ENCODE results near the gene ATP5PD. TPM values are rescaled to one million over a fixed set of nuclear protein-coding genes. Genes with fewer than 3 reads are reported as not detected.
A peak's percentile ranks its signal among the peaks of the same experiment; 100 is the strongest.

ATP5PD gene
- total RNA-seq, 1 experiment from 2014 or later: 383 TPM

- TF ChIP-seq FOXP1 (CRISPR knock-in tag; IDR thresholded peaks at IDR 0.05; ENCODE audit: borderline replicate concordance) (0 out of 2 replicates have a peak, but pooled peaks have one; percentile 13), TEAD4 (CRISPR knock-in tag; IDR thresholded peaks at IDR 0.05) (no peak), KAT7 (CRISPR knock-in tag; IDR thresholded peaks at IDR 0.05; ENCODE audit: borderline replicate concordance) (no peak), FOXP4 (CRISPR knock-in tag; IDR thresholded peaks at IDR 0.05) (no peak; the same call in 1 of the 2 replicates), ZNF671 (CRISPR knock-in tag; IDR thresholded peaks at IDR 0.05) (no peak), STAT6 (CRISPR knock-in tag; conservative IDR thresholded peaks at IDR 0.05; ENCODE audit: low read depth) (0 out of 2 replicates have a peak, but pooled peaks have one; percentile 64), GTF2I (CRISPR knock-in tag; conservative IDR thresholded peaks at IDR 0.05) (no peak), ZNF512 (CRISPR knock-in tag; IDR thresholded peaks at IDR 0.05; ENCODE audit: borderline replicate concordance) (no peak), ZNF423 (CRISPR knock-in tag; IDR thresholded peaks at IDR 0.05) (peak; percentile 46; the same call in 1 of the 2 replicates)
Observed at GRCh38 chr17:75087558-75088453, 41.0 kb upstream of the ATP5PD start, which contains the start of gene SLC16A5 (continued).

- Mint-ChIP-seq H3K4me1 (peaks cover 68% of the 10 kb centered on the region), H3K27me3 (ENCODE audit: low read depth) (no peaks in the 10 kb centered on the region; the same call in 1 of the 2 replicates), H3K36me3 (no peaks in the 10 kb centered on the region), H3K4me3 (peak overlapping the region; percentile 69), H3K9me3 (no peaks in the 10 kb centered on the region), H3K27ac (peak overlapping the region; percentile 97)
- TF ChIP-seq ZNF121 (CRISPR knock-in tag; IDR thresholded peaks at IDR 0.05): peak; percentile 93
- no peak for TF ChIP-seq ZSCAN18 (CRISPR knock-in tag; IDR thresholded peaks at IDR 0.05)
- ChIA-PET CTCF (interaction anchor here (0.7 to 3.1 kb wide), 18 partner anchors 9 to 184 kb away, joined by 4 to 32 read pairs (median 9); partner anchors contain the start of genes ARMC7, MIF4GD, MRPL58 and NT5C), POLR2A (interaction anchor here (0.8 to 2.5 kb wide), 9 partner anchors 9 to 214 kb away, joined by 3 to 9 read pairs (median 4); partner anchors contain the start of genes ARMC7, FDXR, JPT1 and NT5C)
- no peak for DNase-seq (ENCODE audit: low spot score)
- no peak for ATAC-seq
Observed at GRCh38 chr17:75087182-75087557, 40.4 kb upstream of the ATP5PD start.

- H3K36me3 Mint-ChIP-seq: no peaks in the 10 kb centered on the region
- peaks cover 67% of the 10 kb centered on the region for H3K4me1 Mint-ChIP-seq
- no peak for DNase-seq (ENCODE audit: low spot score)
- H3K9me3 Mint-ChIP-seq: no peaks in the 10 kb centered on the region
- peak overlapping the region; percentile 69 for H3K4me3 Mint-ChIP-seq
- ChIA-PET CTCF (interaction anchor here (0.6 to 3.1 kb wide), 7 partner anchors 8 to 115 kb away, joined by 3 to 20 read pairs (median 9); partner anchors contain the start of genes ARMC7 and MRPL58), POLR2A (interaction anchor here (0.8 to 1.9 kb wide), 6 partner anchors 9 to 214 kb away, joined by 3 to 6 read pairs (median 4); partner anchors contain the start of genes FDXR, JPT1 and NT5C)
- ATAC-seq: no peak
- H3K27ac Mint-ChIP-seq: peak overlapping the region; percentile 91
- no peaks in the 10 kb centered on the region; the same call in 1 of the 2 replicates for H3K27me3 Mint-ChIP-seq (ENCODE audit: low read depth)
- TF ChIP-seq IRF2 (CRISPR knock-in tag; IDR thresholded peaks at IDR 0.05; ENCODE audit: borderline replicate concordance, low read depth) (no peak), ZNF532 (CRISPR knock-in tag; IDR thresholded peaks at IDR 0.05; ENCODE audit: borderline replicate concordance) (no peak), HMGA2 (CRISPR knock-in tag; IDR thresholded peaks at IDR 0.05) (no peak), TEAD1 (CRISPR knock-in tag; IDR thresholded peaks at IDR 0.05) (no peak), ELF4 (CRISPR knock-in tag; IDR thresholded peaks at IDR 0.05; ENCODE audit: low read depth) (no peak)
Observed at GRCh38 chr17:75086496-75087181, 39.9 kb upstream of the ATP5PD start.

Data from WTC11 (cell line).